OCI-LY1 (cell line): Measurements from ENCODE around the gene SPACA6.

Experiments used
- EZH2 ChIP-seq: fragments of 200-600 bp; sonication (generic), shearing (Covaris generic); IDR thresholded peaks from 2 replicates; pipeline ENCODE4 v1.8.0; 2017; ENCODE audit warnings: borderline replicate concordance, mixed run types, mild to moderate bottlenecking, antibody characterized with exemption, low read length, moderate library complexity, mixed read lengths
- TF ChIP-seq, protein P1 (sequence below): fragments of 200-600 bp; sonication (generic), shearing (Covaris generic); IDR thresholded peaks from 2 replicates; pipeline ENCODE4 v1.5.1; 2017; ENCODE audit warnings: mild to moderate bottlenecking, antibody characterized with exemption, low read length, moderate library complexity, mixed read lengths

DNA sequence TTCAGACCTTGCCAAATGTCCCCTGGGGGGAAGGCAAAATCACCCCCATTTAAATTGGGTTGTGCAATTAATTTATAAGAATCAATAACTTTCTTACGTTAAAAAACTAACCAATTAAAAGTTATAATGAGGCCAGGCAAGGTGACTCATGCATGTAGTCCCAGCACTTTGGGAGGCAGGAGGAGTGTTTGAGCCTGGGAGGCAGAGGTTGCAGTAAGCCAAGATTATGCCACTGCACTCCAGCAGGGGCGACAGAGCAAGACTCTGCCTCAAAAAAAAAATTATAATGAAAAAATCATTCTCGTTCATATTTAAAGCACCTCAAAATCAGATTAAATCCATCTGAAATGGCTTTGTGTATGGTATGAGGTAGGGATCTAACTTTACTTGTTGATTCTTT is 28.1 kb upstream of the SPACA6 start:
- TF ChIP-seq, protein P1, sequence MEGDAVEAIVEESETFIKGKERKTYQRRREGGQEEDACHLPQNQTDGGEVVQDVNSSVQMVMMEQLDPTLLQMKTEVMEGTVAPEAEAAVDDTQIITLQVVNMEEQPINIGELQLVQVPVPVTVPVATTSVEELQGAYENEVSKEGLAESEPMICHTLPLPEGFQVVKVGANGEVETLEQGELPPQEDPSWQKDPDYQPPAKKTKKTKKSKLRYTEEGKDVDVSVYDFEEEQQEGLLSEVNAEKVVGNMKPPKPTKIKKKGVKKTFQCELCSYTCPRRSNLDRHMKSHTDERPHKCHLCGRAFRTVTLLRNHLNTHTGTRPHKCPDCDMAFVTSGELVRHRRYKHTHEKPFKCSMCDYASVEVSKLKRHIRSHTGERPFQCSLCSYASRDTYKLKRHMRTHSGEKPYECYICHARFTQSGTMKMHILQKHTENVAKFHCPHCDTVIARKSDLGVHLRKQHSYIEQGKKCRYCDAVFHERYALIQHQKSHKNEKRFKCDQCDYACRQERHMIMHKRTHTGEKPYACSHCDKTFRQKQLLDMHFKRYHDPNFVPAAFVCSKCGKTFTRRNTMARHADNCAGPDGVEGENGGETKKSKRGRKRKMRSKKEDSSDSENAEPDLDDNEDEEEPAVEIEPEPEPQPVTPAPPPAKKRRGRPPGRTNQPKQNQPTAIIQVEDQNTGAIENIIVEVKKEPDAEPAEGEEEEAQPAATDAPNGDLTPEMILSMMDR: peak; percentile 11; the same call in 1 of the 2 replicates
- no peak for TF ChIP-seq EZH2
